GOT3 (cell line): ENCODE results near the gene GABPA.
"Not testable (repeated sequence)": the region's sequence is repeated elsewhere in the genome, so short reads cannot be mapped to it uniquely, and the experiment has no call there.

Experiments used
- DNase-seq: peaks from one replicate; lab custom pipeline; 2025; ENCODE audit warnings: mixed read lengths; lab: John Stamatoyannopoulos, UW

GABPA gene

DNA sequence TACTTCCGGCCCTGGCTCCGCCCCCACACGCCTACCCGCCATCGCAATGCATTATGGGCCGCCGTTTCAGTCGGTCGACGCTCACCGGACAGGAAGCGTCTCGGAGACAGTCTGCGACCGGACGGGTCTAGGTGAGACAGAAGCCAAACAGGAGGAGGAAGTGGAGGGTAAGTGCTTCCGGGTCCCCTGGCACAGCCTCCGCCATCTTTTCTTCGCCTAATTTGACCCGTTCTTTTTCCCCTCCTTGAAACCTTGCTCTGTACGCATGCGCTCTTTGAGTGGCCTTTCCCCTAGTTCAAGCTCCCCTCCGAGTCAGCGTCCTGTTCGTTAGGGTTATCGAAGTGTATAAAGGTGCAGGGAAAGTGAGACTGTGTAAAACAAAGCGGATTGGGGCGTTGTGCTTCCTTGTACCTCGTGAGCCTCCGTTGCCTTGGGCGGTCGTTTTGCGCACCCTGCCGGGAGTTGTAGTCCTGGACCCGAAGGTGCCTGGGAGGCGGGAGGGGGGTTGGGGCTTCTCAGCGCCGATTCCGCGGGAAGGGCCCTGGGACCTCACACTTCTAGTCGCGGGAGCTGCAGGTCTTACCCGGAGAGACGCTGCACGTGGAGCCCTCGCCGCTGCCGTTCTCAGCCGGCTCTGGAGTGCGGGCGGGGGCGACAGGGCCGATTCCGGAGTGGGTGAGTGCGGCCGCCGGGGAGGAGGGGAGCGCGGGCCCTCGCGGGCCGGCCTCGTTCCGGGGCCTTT lies at the start of gene GABPA, which contains the start of gene ATP5PF:
Gene GABPA, plus strand, starts transcription at position 69 of the 742 bp plus-strand sequence. CDS start 6,627 bp downstream, outside the sequence.
Gene ATP5PF, minus strand, starts transcription at position 1 of the 742 bp plus-strand sequence. CDS start 5,110 bp downstream, outside the sequence.
- DNase-seq = peak; percentile 88

GRCh38 chr21:25687787-25688186 lies 47.0 kb upstream of the GABPA start:
- no peak for DNase-seq

DNA sequence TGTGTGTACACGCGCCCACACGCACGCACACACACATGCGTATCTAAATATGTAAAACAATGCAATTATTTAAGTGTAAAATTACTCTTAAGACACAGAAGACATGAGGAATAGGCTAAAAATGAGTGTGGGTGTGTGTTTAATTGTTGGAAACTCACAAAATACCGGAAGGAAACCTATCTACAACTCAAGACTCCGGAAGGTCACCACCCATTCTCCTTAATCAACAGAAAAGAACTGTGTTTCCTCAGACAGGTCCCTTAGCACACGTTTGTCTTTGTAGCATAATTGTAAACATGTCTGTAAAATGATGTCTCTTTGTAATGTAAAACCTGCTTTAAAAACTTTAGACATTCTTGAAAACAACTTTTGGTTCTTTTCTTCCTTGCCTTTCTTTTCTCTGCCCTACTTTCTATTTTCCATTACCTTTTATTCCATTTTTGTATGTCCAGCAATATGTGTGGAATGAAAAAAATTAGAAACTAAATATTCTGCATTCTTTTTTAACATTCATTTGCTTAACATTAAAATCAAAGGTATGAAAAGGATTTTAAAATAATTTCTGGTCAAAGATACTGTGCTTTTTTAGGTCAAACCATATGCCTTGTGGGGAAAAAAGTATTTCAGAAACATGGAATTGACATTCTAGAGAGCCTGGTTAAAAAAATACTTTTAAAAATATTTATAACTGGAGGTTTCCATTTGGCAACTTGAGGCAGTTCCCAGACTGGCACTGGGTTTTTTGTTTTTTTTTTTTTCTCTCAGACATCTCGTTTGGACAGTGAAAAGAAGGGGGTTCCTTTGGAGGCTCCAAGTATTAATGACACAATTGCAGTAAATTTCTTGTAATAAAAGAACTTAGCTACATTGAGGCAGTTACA lies 46.3 kb upstream of the GABPA start:
- DNase-seq = no peak

DNA sequence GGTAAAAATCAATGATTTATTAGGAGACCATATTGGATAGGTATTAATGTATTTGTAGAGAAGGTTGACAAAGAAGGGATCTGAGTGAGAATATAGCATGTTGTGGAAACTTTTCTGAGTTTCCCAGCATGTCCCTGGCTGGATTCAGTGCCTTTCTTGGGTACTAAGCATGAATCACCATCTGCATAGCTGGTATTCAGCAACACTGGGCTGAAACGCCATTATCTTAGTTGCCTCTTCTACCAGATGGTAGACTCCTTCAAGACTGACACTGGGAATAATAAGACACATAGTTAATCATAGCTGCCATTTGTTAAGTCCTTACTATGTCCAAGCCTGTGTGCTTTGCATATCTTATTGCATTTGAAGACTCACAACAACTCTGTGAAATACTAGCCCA lies 45.5 kb upstream of the GABPA start:
- no peak for DNase-seq

DNA sequence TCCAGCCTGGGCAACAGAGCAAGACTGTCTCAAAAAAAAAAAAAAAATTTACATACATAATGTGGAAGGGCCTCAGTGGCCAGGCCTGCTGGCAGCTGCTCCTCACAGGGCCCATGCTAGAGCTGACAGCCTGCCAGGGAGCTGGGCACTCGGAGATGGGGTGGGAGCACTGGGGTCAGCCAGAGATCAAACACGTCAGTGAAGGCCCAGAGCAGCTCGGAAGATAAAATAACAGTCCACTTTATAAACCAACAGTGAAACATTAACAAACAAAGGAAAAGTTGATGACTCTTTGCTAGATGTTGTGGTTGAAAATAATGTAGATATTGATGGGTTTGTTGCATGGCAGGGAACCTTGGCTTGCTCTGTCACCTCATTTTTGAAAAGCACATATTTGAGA lies 42.8 kb upstream of the GABPA start:
- DNase-seq = no peak

DNA sequence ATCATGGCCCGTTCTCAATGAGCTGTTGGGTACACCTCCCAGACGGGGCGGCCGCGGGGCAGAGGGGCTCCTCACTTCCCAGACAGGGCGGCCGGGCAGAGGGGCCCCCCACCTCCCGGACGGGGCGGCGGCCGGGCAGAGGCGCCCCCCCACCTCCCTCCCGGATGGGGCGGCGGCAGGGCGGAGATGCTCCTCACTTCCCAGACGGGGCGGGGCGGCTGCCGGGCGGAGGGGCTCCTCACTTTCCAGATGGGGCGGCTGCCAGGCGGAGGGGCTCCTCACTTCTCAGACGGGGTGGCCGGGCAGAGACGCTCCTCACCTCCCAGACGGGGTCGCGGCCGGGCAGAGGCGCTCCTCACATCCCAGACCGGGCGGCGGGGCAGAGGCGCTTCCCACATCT lies 39.3 kb upstream of the GABPA start:
- DNase-seq = not testable (repeated sequence)

- no peak for DNase-seq
Measured at GRCh38 chr21:25700741-25701140, 34.0 kb upstream of the GABPA start.

DNA sequence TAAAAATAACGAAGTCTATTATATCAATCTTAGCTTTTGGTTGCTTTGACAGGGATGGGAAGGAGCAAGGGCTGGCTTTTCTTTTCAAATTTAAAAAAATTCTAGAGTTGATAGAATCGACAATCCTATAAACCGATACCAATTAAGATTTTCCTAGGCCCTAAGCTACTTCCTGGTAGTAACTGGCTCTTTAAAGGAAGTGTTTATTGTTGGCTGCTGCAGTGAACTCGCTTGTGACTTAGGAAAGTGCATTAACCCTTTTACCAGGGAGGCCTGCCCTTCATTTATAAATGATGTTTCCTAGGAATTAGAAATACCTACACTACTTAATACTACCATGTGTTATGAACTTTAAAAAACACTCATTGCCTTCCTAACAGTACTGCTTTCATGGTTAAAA lies 33.2 kb upstream of the GABPA start:
- no peak for DNase-seq

GRCh38 chr21:25708467-25709065 lies 26.2 kb upstream of the GABPA start:
- DNase-seq = no peak

DNA sequence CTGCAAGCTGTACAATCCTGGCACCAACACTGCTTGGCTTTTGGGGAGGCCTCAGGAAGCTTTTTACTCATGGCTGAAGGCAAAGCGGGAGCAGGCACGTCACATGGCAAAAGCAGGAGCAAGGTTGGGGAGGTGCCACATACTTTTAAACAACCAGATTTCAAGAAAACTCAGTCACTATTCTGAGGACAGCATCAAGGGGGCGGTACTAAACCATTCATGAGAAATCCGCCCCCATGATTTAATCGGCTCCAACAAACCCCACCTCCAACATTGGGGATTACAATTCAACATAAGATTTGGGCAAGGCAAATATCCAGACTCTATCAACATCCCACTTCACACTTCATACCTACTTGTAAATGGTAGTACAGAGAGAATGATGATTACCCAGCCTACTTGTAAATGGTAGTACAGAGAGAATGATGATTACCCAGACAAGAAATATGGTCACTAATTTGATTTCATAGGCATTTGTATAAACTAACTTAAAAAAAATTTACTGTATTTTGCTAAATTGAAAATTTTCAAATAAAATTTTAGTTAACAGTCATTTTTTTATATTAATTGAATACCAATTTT lies 25.0 kb upstream of the GABPA start:
- DNase-seq = no peak

DNA sequence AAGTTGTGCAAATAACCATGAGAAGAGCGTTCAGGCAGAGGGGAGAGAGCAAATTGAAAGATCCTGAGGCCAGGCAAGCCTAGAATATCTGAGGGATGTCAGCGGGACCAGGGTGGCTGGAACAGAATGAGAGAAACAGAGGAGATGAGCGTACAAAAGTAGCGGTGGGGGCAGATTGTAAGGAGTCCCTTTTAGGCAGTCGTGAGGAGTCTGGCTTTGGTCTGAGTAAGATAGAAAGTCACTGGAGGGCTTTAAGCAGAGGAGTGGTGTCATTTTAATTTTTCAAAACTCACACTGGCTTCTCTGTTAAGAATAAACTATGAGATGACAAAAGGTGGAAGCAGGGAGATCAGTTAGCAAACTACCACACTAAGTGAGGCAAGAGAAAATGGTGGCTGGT lies 24.2 kb upstream of the GABPA start:
- no peak for DNase-seq

DNA sequence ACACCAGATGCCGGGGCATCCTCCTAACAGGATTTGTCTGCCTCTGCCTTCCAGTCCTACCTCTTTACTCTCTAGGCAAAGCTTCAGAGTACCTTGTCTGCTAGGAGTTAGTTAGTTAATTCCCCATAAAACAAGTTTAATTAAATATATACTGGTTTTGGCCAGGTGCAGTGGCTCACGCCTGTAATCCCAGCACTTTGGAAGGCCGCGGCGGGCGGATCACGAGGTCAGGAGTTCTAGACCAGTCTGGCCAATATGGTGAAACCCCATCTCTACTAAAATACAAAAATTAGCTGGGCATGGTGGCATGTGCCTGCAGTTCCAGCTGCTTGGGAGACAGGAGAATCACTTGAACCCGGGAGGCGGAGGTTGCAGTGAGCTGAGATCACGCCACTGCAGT lies 20.7 kb upstream of the GABPA start:
- DNase-seq = not testable (repeated sequence)

GRCh38 chr21:25717491-25718147 lies 17.2 kb upstream of the GABPA start:
- no peak for DNase-seq

- no peak for DNase-seq
Measured at GRCh38 chr21:25721987-25722386, 12.8 kb upstream of the GABPA start.

DNA sequence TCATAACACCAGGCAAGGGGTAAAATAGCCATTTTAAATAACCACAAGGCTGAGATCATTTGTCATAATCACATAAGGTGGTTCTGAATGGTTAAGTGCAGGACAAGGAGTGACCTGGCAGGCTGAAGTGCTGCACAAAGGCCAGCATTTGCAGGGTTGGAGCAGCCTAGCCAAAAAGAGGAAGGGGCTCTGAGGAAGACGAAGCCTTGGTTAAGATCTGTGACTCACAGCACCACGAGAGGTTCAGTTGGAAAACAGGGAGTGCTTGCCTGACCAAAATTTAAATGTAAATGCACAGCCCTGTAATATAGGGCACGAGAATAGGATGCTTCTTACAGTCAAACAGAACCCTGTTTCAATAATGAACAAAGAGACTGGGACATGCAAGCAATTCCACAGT lies 12.1 kb upstream of the GABPA start:
- DNase-seq = no peak

GRCh38 chr21:25732091-25732760 lies 2.5 kb upstream of the GABPA start:
- DNase-seq = no peak

- DNase-seq = no peak
Measured at GRCh38 chr21:25733859-25734653, 716 bp upstream of the GABPA start.

GRCh38 chr21:25734654-25734903 lies 193 bp upstream of the GABPA start:
- DNase-seq = no peak

- DNase-seq = no peak
Measured at GRCh38 chr21:25735646-25736597, 1.1 kb downstream of the GABPA start.
